ENCODE data around the gene SLC44A1.

SLC44A1 gene

GRCh38 chr9:105289305-105289704, 44.9 kb downstream of the SLC44A1 start:
- peaks cover 80% of the 10 kb centered on the region for H3K4me1 ChIP-seq (ENCODE audit: control insufficient read depth, insufficient read depth, low read length)

GRCh38 chr9:105290418-105290817, 46.0 kb downstream of the SLC44A1 start:
- H3K9ac ChIP-seq (ENCODE audit: low read depth, low read length) = peak overlapping the region; percentile 38; the same call in 1 of the 2 replicates

More at GRCh38 chr9:105289305-105289704, 44.9 kb downstream of the SLC44A1 start:
- Histone ChIP-seq H3K27ac (ENCODE audit: low read depth, low read length) (no peak overlapping the region), H3K36me3 (ENCODE audit: control insufficient read depth, insufficient read depth, low read length) (no peaks in the 10 kb centered on the region), H3K9me3 (ENCODE audit: control insufficient read depth, insufficient read depth, low read length) (no peaks in the 10 kb centered on the region), H3K9ac (ENCODE audit: low read depth, low read length) (no peak overlapping the region), H3K27me3 (ENCODE audit: control insufficient read depth, insufficient read depth, low read length) (no peaks in the 10 kb centered on the region), H3K4me3 (ENCODE audit: low read depth, low read length) (no peak overlapping the region)

GRCh38 chr9:105290954-105291353, 46.5 kb downstream of the SLC44A1 start:
- H3K36me3 ChIP-seq (ENCODE audit: control insufficient read depth, insufficient read depth, low read length) = no peaks in the 10 kb centered on the region
- no peak overlapping the region for H3K4me3 ChIP-seq (ENCODE audit: low read depth, low read length)
- H3K27ac ChIP-seq (ENCODE audit: low read depth, low read length) = peak overlapping the region; percentile 53
- no peaks in the 10 kb centered on the region for H3K27me3 ChIP-seq (ENCODE audit: control insufficient read depth, insufficient read depth, low read length)
- no peak overlapping the region; the same call in 1 of the 2 replicates for H3K9ac ChIP-seq (ENCODE audit: low read depth, low read length)
- no peaks in the 10 kb centered on the region for H3K9me3 ChIP-seq (ENCODE audit: control insufficient read depth, insufficient read depth, low read length)
- H3K4me1 ChIP-seq (ENCODE audit: control insufficient read depth, insufficient read depth, low read length) = peaks cover 90% of the 10 kb centered on the region

More at GRCh38 chr9:105290418-105290817, 46.0 kb downstream of the SLC44A1 start:
- Histone ChIP-seq H3K4me1 (ENCODE audit: control insufficient read depth, insufficient read depth, low read length) (peaks cover 88% of the 10 kb centered on the region), H3K4me3 (ENCODE audit: low read depth, low read length) (no peak overlapping the region), H3K9me3 (ENCODE audit: control insufficient read depth, insufficient read depth, low read length) (no peaks in the 10 kb centered on the region), H3K27me3 (ENCODE audit: control insufficient read depth, insufficient read depth, low read length) (no peaks in the 10 kb centered on the region), H3K36me3 (ENCODE audit: control insufficient read depth, insufficient read depth, low read length) (no peaks in the 10 kb centered on the region), H3K27ac (ENCODE audit: low read depth, low read length) (peak overlapping the region; percentile 53)

GRCh38 chr9:105291422-105291859, 47.0 kb downstream of the SLC44A1 start:
- Histone ChIP-seq H3K36me3 (ENCODE audit: control insufficient read depth, insufficient read depth, low read length) (no peaks in the 10 kb centered on the region), H3K27me3 (ENCODE audit: control insufficient read depth, insufficient read depth, low read length) (no peaks in the 10 kb centered on the region), H3K27ac (ENCODE audit: low read depth, low read length) (peak overlapping the region; percentile 53), H3K9me3 (ENCODE audit: control insufficient read depth, insufficient read depth, low read length) (no peaks in the 10 kb centered on the region), H3K4me3 (ENCODE audit: low read depth, low read length) (no peak overlapping the region), H3K9ac (ENCODE audit: low read depth, low read length) (no peak overlapping the region), H3K4me1 (ENCODE audit: control insufficient read depth, insufficient read depth, low read length) (peaks cover 90% of the 10 kb centered on the region)

- no peak overlapping the region for H3K9ac ChIP-seq (ENCODE audit: low read depth, low read length)
- no peaks in the 10 kb centered on the region for H3K27me3 ChIP-seq (ENCODE audit: control insufficient read depth, insufficient read depth, low read length)
- peaks cover 92% of the 10 kb centered on the region for H3K4me1 ChIP-seq (ENCODE audit: control insufficient read depth, insufficient read depth, low read length)
- no peaks in the 10 kb centered on the region for H3K9me3 ChIP-seq (ENCODE audit: control insufficient read depth, insufficient read depth, low read length)
- no peak overlapping the region for H3K4me3 ChIP-seq (ENCODE audit: low read depth, low read length)
- no peaks in the 10 kb centered on the region for H3K36me3 ChIP-seq (ENCODE audit: control insufficient read depth, insufficient read depth, low read length)
- peak overlapping the region; percentile 25 for H3K27ac ChIP-seq (ENCODE audit: low read depth, low read length)
Measured at GRCh38 chr9:105291938-105292337, 47.5 kb downstream of the SLC44A1 start.

- H3K9me3 ChIP-seq (ENCODE audit: control insufficient read depth, insufficient read depth, low read length) = no peaks in the 10 kb centered on the region
- H3K4me1 ChIP-seq (ENCODE audit: control insufficient read depth, insufficient read depth, low read length) = peaks cover 93% of the 10 kb centered on the region
- H3K36me3 ChIP-seq (ENCODE audit: control insufficient read depth, insufficient read depth, low read length) = no peaks in the 10 kb centered on the region
- H3K27me3 ChIP-seq (ENCODE audit: control insufficient read depth, insufficient read depth, low read length) = no peaks in the 10 kb centered on the region
- peak overlapping the region; percentile 96 for H3K27ac ChIP-seq (ENCODE audit: low read depth, low read length)
- no peak overlapping the region for H3K9ac ChIP-seq (ENCODE audit: low read depth, low read length)
- H3K4me3 ChIP-seq (ENCODE audit: low read depth, low read length) = no peak overlapping the region
Measured at GRCh38 chr9:105293408-105293807, 49.0 kb downstream of the SLC44A1 start.

- Histone ChIP-seq H3K27me3 (ENCODE audit: control insufficient read depth, insufficient read depth, low read length) (no peaks in the 10 kb centered on the region), H3K9me3 (ENCODE audit: control insufficient read depth, insufficient read depth, low read length) (no peaks in the 10 kb centered on the region), H3K27ac (ENCODE audit: low read depth, low read length) (peak overlapping the region; percentile 96), H3K4me1 (ENCODE audit: control insufficient read depth, insufficient read depth, low read length) (peaks cover 86% of the 10 kb centered on the region), H3K9ac (ENCODE audit: low read depth, low read length) (peak overlapping the region; percentile 11; the same call in 1 of the 2 replicates), H3K4me3 (ENCODE audit: low read depth, low read length) (no peak overlapping the region), H3K36me3 (ENCODE audit: control insufficient read depth, insufficient read depth, low read length) (peaks cover 13% of the 10 kb centered on the region)
Measured at GRCh38 chr9:105295201-105295550, 50.7 kb downstream of the SLC44A1 start.

GRCh38 chr9:105295986-105296385, 51.5 kb downstream of the SLC44A1 start:
- Histone ChIP-seq H3K4me1 (ENCODE audit: control insufficient read depth, insufficient read depth, low read length) (peaks cover 78% of the 10 kb centered on the region), H3K9me3 (ENCODE audit: control insufficient read depth, insufficient read depth, low read length) (no peaks in the 10 kb centered on the region), H3K27ac (ENCODE audit: low read depth, low read length) (peak overlapping the region; percentile 96), H3K36me3 (ENCODE audit: control insufficient read depth, insufficient read depth, low read length) (peaks cover 20% of the 10 kb centered on the region), H3K4me3 (ENCODE audit: low read depth, low read length) (peak overlapping the region; percentile 26), H3K27me3 (ENCODE audit: control insufficient read depth, insufficient read depth, low read length) (no peaks in the 10 kb centered on the region), H3K9ac (ENCODE audit: low read depth, low read length) (peak overlapping the region; percentile 58)

GRCh38 chr9:105296445-105296844, 52.0 kb downstream of the SLC44A1 start:
- Histone ChIP-seq H3K9me3 (ENCODE audit: control insufficient read depth, insufficient read depth, low read length) (no peaks in the 10 kb centered on the region), H3K27ac (ENCODE audit: low read depth, low read length) (peak overlapping the region; percentile 96), H3K4me3 (ENCODE audit: low read depth, low read length) (peak overlapping the region; percentile 26), H3K9ac (ENCODE audit: low read depth, low read length) (peak overlapping the region; percentile 58), H3K4me1 (ENCODE audit: control insufficient read depth, insufficient read depth, low read length) (peaks cover 73% of the 10 kb centered on the region), H3K36me3 (ENCODE audit: control insufficient read depth, insufficient read depth, low read length) (peaks cover 20% of the 10 kb centered on the region), H3K27me3 (ENCODE audit: control insufficient read depth, insufficient read depth, low read length) (no peaks in the 10 kb centered on the region)

GRCh38 chr9:105296877-105297287, 52.4 kb downstream of the SLC44A1 start:
- Histone ChIP-seq H3K9me3 (ENCODE audit: control insufficient read depth, insufficient read depth, low read length) (no peaks in the 10 kb centered on the region), H3K4me1 (ENCODE audit: control insufficient read depth, insufficient read depth, low read length) (peaks cover 69% of the 10 kb centered on the region), H3K36me3 (ENCODE audit: control insufficient read depth, insufficient read depth, low read length) (peaks cover 20% of the 10 kb centered on the region), H3K27ac (ENCODE audit: low read depth, low read length) (peak overlapping the region; percentile 96), H3K9ac (ENCODE audit: low read depth, low read length) (peak overlapping the region; percentile 58), H3K27me3 (ENCODE audit: control insufficient read depth, insufficient read depth, low read length) (no peaks in the 10 kb centered on the region), H3K4me3 (ENCODE audit: low read depth, low read length) (peak overlapping the region; percentile 26)

GRCh38 chr9:105297442-105298075, 53.1 kb downstream of the SLC44A1 start:
- Histone ChIP-seq H3K4me3 (ENCODE audit: low read depth, low read length) (no peak overlapping the region), H3K27ac (ENCODE audit: low read depth, low read length) (peak overlapping the region; percentile 96), H3K9ac (ENCODE audit: low read depth, low read length) (peak overlapping the region; percentile 58; the same call in 1 of the 2 replicates), H3K4me1 (ENCODE audit: control insufficient read depth, insufficient read depth, low read length) (peaks cover 62% of the 10 kb centered on the region), H3K9me3 (ENCODE audit: control insufficient read depth, insufficient read depth, low read length) (no peaks in the 10 kb centered on the region), H3K27me3 (ENCODE audit: control insufficient read depth, insufficient read depth, low read length) (no peaks in the 10 kb centered on the region), H3K36me3 (ENCODE audit: control insufficient read depth, insufficient read depth, low read length) (peaks cover 20% of the 10 kb centered on the region)
